Left lung (tissue), 10 donors: ENCODE data around the gene SMAD4. TPM values are rescaled to one million over a fixed set of nuclear protein-coding genes. Genes with fewer than 3 reads are reported as not detected.

Experiments used
- ATAC-seq: fragments of 200-7000 bp; cut with Tn5 transposase; one replicate; pipeline ENCODE4 v1.9.1; 2020; ENCODE audit warnings: moderate library complexity
- DNase-seq, 4 donors: peaks; one replicate each; pipeline ENCODE4 v3.0.0-alpha.2; 2013 to 2020
- H3K27ac ChIP-seq, 2 donors: fragments of 200-600 bp; sonication (generic) in 1 of 2; one replicate each; pipeline versions ENCODE4 v1.5.0 to v1.8.0; 2020 to 2021
- H3K27me3 ChIP-seq, 2 donors: fragments of 200-600 bp; sonication (generic) in 1 of 2; one replicate each; pipeline versions ENCODE4 v1.5.0 to v1.8.0; 2020 to 2021
- H3K36me3 ChIP-seq, 2 donors: fragments of 200-600 bp; sonication (generic) in 1 of 2; one replicate each; pipeline versions ENCODE4 v1.5.0 to v1.8.0; 2020 to 2021
- H3K4me1 ChIP-seq, 2 donors: fragments of 200-600 bp; one replicate each; pipeline ENCODE4 v1.8.0; 2021
- H3K4me3 ChIP-seq, 2 donors: fragments of 200-600 bp; sonication (generic) in 1 of 2; one replicate each; pipeline versions ENCODE4 v1.5.0 to v1.8.0; 2020 to 2021; ENCODE audit warnings: mild to moderate bottlenecking in 1 of 2
- H3K9me3 ChIP-seq, 2 donors: fragments of 200-600 bp; sonication (generic) in 1 of 2; one replicate each; pipeline versions ENCODE4 v1.5.0 to v1.8.0; 2020 to 2021
- intact Hi-C, 2 donors: fragments of 100-400 bp; cut with DNase I; formaldehyde crosslinking; loops; one replicate each; pipeline versions ENCODE4 v1.11.2 to v1.14.2; 2022
- polyA plus RNA-seq, 6 donors: library from polyadenylated mRNA; unstranded; fragments of 120-200 nt; gene quantifications; one replicate each; pipeline ENCODE4 v1.2.1, GENCODE V29; 2013; ENCODE audit not compliant: insufficient read length in 6 of 6
- total RNA-seq, 2 donors: library from RNA; stranded (reverse); fragmentation: NEBNext Ultra II Directional; extraction: Animal tissue kit (Norgen Biotek cat#: 25700); gene quantifications; one replicate each; pipeline ENCODE4 v1.2.1, GENCODE V29; 2021
- TF ChIP-seq, protein P1 (sequence below), 2 donors: fragments of 200-600 bp; sonication (generic) in 1 of 2; IDR thresholded peaks; one replicate each; pipeline versions ENCODE4 v1.5.0 to v1.8.0; 2021; ENCODE audit warnings: antibody characterized with exemption in 2 of 2
- donor health status: DM: no; HTN: yes; CAD: no.
- donor health status: DM: no; HTN: no; CAD: no.

Gene SMAD4
- total and polyA plus RNA-seq, 8 donors, result 90.7 to 170 (median 143) TPM

GRCh38 chr18:51069885-51070284 lies 39.9 kb downstream of the SMAD4 start:
- peaks cover 0 to 55% of the 10 kb centered on the region in 2 donors for H3K36me3 ChIP-seq
- no peak overlapping the region for H3K4me3 ChIP-seq
- H3K9me3 ChIP-seq, result no peaks in the 10 kb centered on the region
- no peaks in the 10 kb centered on the region for H3K27me3 ChIP-seq
- ATAC-seq, result no peak
- DNase-seq, result no peak
- H3K27ac ChIP-seq, result no peak overlapping the region
- TF ChIP-seq, protein P1, sequence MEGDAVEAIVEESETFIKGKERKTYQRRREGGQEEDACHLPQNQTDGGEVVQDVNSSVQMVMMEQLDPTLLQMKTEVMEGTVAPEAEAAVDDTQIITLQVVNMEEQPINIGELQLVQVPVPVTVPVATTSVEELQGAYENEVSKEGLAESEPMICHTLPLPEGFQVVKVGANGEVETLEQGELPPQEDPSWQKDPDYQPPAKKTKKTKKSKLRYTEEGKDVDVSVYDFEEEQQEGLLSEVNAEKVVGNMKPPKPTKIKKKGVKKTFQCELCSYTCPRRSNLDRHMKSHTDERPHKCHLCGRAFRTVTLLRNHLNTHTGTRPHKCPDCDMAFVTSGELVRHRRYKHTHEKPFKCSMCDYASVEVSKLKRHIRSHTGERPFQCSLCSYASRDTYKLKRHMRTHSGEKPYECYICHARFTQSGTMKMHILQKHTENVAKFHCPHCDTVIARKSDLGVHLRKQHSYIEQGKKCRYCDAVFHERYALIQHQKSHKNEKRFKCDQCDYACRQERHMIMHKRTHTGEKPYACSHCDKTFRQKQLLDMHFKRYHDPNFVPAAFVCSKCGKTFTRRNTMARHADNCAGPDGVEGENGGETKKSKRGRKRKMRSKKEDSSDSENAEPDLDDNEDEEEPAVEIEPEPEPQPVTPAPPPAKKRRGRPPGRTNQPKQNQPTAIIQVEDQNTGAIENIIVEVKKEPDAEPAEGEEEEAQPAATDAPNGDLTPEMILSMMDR (IDR thresholded peaks at IDR 0.05), result no peak
- peaks cover 0 to 7% of the 10 kb centered on the region in 2 donors for H3K4me1 ChIP-seq
- intact Hi-C loops, result no loop called here

GRCh38 chr18:51070545-51070944 lies 40.5 kb downstream of the SMAD4 start:
- H3K36me3 ChIP-seq, result peaks cover 0 to 51% of the 10 kb centered on the region in 2 donors
- H3K9me3 ChIP-seq, result no peaks in the 10 kb centered on the region
- intact Hi-C loops, result no loop called here
- H3K27ac ChIP-seq, result no peak overlapping the region
- no peaks in the 10 kb centered on the region for H3K27me3 ChIP-seq
- ATAC-seq (no peak), DNase-seq (no peak)
- H3K4me3 ChIP-seq, result no peak overlapping the region
- TF ChIP-seq, protein P1 (IDR thresholded peaks at IDR 0.05), result no peak
- H3K4me1 ChIP-seq, result peaks cover 0 to 8% of the 10 kb centered on the region in 2 donors

GRCh38 chr18:51072586-51073313 lies 42.7 kb downstream of the SMAD4 start:
- intact Hi-C loops, result no loop called here
- H3K36me3 ChIP-seq, result peaks cover 0 to 49% of the 10 kb centered on the region in 2 donors
- H3K4me1 ChIP-seq, result peaks cover 0 to 8% of the 10 kb centered on the region in 2 donors
- DNase-seq, result no peak
- TF ChIP-seq, protein P1 (IDR thresholded peaks at IDR 0.05), result no peak
- no peak for ATAC-seq
- H3K27me3 ChIP-seq, result no peaks in the 10 kb centered on the region
- H3K9me3 ChIP-seq, result no peaks in the 10 kb centered on the region
- H3K27ac ChIP-seq, result no peak overlapping the region
- no peak overlapping the region for H3K4me3 ChIP-seq

GRCh38 chr18:51074605-51075004 lies 44.6 kb downstream of the SMAD4 start:
- no peak overlapping the region for H3K4me3 ChIP-seq
- no peaks in the 10 kb centered on the region for H3K27me3 ChIP-seq
- DNase-seq (no peak), ATAC-seq (no peak)
- intact Hi-C loops, result no loop called here
- H3K9me3 ChIP-seq, result no peaks in the 10 kb centered on the region
- H3K4me1 ChIP-seq, result peaks cover 0 to 8% of the 10 kb centered on the region in 2 donors
- H3K27ac ChIP-seq, result no peak overlapping the region
- TF ChIP-seq, protein P1 (IDR thresholded peaks at IDR 0.05), result no peak
- H3K36me3 ChIP-seq, result peaks cover 0 to 49% of the 10 kb centered on the region in 2 donors

GRCh38 chr18:51076503-51076902 lies 46.5 kb downstream of the SMAD4 start:
- no peaks in the 10 kb centered on the region for H3K9me3 ChIP-seq
- no peak overlapping the region for H3K4me3 ChIP-seq
- H3K4me1 ChIP-seq, result peaks cover 0 to 8% of the 10 kb centered on the region in 2 donors
- no peak for ATAC-seq
- no peak for DNase-seq
- intact Hi-C loops, result no loop called here
- H3K27me3 ChIP-seq, result no peaks in the 10 kb centered on the region
- peaks cover 0 to 58% of the 10 kb centered on the region in 2 donors for H3K36me3 ChIP-seq
- no peak overlapping the region for H3K27ac ChIP-seq
- TF ChIP-seq, protein P1 (IDR thresholded peaks at IDR 0.05), result no peak
